ENCODE measurements around the gene AP2A2. TPM values are rescaled to one million over a fixed set of nuclear protein-coding genes. Genes with fewer than 3 reads are reported as not detected.

The AP2A2 gene
- total RNA-seq, 1 donor from 2014 or later, result 89.1 TPM

DNA sequence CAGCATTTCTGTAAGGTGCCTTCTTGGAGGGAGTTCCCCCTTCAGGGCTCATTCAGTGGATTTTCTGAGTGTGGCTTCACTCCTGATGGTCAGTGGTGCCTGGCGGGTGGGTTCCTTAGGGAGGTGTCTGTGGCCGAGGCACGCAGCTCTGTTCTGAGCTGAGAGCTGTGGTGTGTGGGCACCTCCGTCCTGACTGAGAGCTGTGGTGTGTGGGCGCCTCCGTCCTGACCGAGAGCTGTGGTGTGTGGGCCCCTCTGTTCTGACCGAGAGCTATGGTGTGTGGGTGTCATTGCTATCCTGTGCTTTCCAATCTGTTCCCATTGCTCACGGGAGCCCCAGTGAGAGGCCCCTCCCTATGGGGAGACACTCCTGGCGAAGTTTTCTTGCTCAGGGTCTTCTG is 71.0 kb downstream of the AP2A2 start:
- Mint-ChIP-seq H3K9me3 (no peaks in the 10 kb centered on the region), H3K36me3 (peaks cover 18% of the 10 kb centered on the region), H3K4me3 (no peak overlapping the region), H3K27me3 (ENCODE audit: low read depth) (no peaks in the 10 kb centered on the region), H3K27ac (peak overlapping the region; percentile 99), H3K4me1 (peaks cover 32% of the 10 kb centered on the region)
- TF ChIP-seq, protein P1, sequence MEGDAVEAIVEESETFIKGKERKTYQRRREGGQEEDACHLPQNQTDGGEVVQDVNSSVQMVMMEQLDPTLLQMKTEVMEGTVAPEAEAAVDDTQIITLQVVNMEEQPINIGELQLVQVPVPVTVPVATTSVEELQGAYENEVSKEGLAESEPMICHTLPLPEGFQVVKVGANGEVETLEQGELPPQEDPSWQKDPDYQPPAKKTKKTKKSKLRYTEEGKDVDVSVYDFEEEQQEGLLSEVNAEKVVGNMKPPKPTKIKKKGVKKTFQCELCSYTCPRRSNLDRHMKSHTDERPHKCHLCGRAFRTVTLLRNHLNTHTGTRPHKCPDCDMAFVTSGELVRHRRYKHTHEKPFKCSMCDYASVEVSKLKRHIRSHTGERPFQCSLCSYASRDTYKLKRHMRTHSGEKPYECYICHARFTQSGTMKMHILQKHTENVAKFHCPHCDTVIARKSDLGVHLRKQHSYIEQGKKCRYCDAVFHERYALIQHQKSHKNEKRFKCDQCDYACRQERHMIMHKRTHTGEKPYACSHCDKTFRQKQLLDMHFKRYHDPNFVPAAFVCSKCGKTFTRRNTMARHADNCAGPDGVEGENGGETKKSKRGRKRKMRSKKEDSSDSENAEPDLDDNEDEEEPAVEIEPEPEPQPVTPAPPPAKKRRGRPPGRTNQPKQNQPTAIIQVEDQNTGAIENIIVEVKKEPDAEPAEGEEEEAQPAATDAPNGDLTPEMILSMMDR (IDR thresholded peaks at IDR 0.05; ENCODE audit: unreplicated experiment), result no peak
- no peak for DNase-seq (ENCODE audit: low spot score in 2 of 2, unreplicated experiment in 2 of 2)

DNA sequence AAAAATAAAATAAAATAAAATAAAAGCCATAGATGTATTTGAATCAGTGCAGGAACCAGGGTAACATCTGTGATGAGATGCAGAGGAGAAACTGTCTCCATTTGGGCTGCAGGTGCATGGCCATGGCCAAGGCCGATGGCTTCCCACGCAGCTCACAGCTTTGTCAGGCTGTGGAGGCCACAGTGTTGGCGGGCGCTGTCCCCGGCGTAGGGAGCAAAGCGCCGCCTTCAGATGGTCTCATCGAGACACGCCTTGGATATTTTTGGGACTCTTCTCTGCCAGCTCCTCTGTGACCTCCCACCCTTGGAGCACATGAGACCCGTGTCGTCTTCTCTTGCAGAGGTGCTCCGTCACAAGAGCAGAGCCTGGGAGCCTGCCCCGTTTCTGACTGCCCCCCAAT is 72.2 kb downstream of the AP2A2 start:
- H3K9me3 Mint-ChIP-seq, result no peaks in the 10 kb centered on the region
- peaks cover 26% of the 10 kb centered on the region for H3K36me3 Mint-ChIP-seq
- H3K27me3 Mint-ChIP-seq (ENCODE audit: low read depth), result no peaks in the 10 kb centered on the region
- peaks cover 32% of the 10 kb centered on the region for H3K4me1 Mint-ChIP-seq
- no peak overlapping the region for H3K27ac Mint-ChIP-seq
- no peak for DNase-seq (ENCODE audit: low spot score in 2 of 2, unreplicated experiment in 2 of 2)
- H3K4me3 Mint-ChIP-seq, result no peak overlapping the region
- TF ChIP-seq, protein P1 (IDR thresholded peaks at IDR 0.05; ENCODE audit: unreplicated experiment), result no peak

DNA sequence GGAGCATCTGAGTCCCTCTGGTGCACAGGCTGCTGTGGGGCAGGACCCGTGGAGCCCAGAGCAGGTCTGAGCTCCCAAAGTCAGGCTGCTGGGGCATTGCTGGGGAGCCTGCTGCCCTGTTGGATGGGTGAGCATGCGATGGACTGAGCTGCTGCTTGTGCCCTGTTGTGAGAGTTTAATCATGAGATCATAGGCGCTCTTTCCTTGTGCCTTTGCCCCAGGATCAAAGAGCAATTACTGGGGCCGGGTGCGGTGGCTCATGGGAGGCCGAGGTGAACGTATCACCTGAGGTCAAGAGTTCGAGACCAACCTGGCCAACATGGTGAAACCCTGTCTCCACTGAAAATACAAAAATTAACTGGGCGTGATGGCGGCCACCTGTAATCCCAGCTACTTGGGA is 73.3 kb downstream of the AP2A2 start:
- no peaks in the 10 kb centered on the region for H3K27me3 Mint-ChIP-seq (ENCODE audit: low read depth)
- no peak overlapping the region for H3K4me3 Mint-ChIP-seq
- H3K4me1 Mint-ChIP-seq, result peaks cover 32% of the 10 kb centered on the region
- peaks cover 30% of the 10 kb centered on the region for H3K36me3 Mint-ChIP-seq
- TF ChIP-seq, protein P1 (IDR thresholded peaks at IDR 0.05; ENCODE audit: unreplicated experiment), result no peak
- no peak for DNase-seq (ENCODE audit: low spot score in 2 of 2, unreplicated experiment in 2 of 2)
- no peaks in the 10 kb centered on the region for H3K9me3 Mint-ChIP-seq
- H3K27ac Mint-ChIP-seq, result no peak overlapping the region

DNA sequence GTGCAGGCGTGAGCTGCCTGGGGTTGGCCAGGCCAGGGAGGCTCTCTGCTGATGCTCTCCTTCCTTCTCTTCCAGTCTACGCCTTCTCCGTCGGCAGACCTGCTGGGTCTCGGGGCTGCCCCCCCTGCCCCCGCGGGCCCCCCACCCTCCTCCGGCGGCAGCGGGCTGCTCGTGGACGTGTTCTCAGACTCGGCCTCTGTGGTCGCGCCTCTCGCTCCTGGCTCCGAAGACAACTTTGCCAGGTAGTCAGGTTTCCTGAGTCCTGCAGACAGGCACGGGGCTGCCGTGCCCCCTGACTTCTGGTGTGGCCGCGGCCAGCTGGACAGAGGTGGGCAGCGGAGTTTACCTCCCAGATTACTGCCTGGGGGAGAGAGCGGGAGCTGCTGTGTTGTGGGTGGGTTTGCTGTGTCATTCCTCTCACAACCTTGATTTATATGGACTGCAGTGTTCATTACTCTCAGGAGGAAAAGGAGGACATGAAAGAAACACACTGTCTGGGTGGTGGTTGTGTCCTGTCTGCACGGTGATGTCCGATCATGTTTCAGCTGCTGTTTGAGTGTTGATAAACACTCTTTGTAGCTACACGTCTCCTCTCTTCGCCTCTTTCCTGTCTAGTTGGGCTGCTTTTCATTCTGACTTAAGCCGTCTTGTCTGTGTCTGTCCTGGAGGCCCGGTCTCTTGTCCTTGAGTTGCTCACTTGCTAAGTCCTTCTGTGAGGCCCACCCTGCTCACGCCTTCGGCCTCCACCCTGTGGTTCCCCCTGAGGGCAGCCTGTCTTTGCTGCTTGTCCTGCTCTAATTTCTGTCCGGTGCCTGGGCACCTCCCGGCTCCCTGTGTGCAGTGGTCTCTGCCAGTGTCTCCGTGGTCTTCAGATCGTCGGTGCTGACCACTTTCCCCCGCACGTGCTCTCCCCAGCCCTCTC is 74.9 kb downstream of the AP2A2 start:
- peak overlapping the region; percentile 20 for H3K27ac Mint-ChIP-seq
- H3K4me3 Mint-ChIP-seq, result no peak overlapping the region
- H3K27me3 Mint-ChIP-seq (ENCODE audit: low read depth), result no peaks in the 10 kb centered on the region
- H3K9me3 Mint-ChIP-seq, result no peaks in the 10 kb centered on the region
- peaks cover 29% of the 10 kb centered on the region for H3K4me1 Mint-ChIP-seq
- DNase-seq (ENCODE audit: low spot score in 2 of 2, unreplicated experiment in 2 of 2), result no peak
- TF ChIP-seq, protein P1 (IDR thresholded peaks at IDR 0.05; ENCODE audit: unreplicated experiment), result no peak
- H3K36me3 Mint-ChIP-seq, result peaks cover 26% of the 10 kb centered on the region

DNA sequence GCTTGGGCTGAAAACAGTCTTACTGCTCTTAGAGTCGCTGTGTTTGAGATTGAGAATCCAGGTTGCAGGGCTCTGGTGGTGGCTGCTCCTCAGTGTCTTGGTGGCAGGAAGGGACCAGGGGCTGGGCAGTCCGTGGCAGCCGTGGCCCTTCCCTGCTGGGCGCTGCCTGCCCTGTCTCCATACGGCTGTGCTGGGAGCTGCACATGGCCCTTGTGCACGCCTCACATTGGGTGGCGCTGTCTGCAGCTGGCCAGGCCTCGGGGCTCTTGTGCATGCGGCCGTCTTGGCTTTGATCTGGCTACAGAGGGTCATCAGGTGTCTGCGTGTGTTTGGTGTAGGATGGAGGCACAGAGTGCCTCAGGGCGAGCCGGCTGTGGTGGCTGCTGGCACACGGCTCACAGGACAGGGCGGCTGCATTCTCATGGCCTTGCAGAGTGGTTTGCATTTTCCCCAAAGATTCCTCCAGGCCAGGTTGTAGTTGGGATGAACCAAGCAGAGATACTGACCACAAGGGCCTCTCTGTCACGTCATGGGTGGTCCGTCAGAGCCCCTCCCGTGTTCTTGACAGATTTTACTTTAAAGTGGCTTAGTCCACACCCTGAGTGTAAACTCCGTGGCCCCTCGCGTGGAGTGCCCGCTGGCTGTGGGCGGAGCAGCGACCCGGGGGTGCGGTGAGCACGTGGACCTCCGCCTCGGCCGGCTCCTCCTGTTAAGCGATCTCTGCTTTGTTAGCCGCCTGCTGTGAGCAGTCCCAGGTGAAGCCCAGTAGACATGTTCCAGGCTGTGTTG is 76.1 kb downstream of the AP2A2 start:
- H3K36me3 Mint-ChIP-seq, result peaks cover 24% of the 10 kb centered on the region
- no peak for DNase-seq (ENCODE audit: low spot score in 2 of 2, unreplicated experiment in 2 of 2)
- peak overlapping the region; percentile 1 for H3K27ac Mint-ChIP-seq
- H3K9me3 Mint-ChIP-seq, result no peaks in the 10 kb centered on the region
- no peak overlapping the region for H3K4me3 Mint-ChIP-seq
- no peaks in the 10 kb centered on the region for H3K27me3 Mint-ChIP-seq (ENCODE audit: low read depth)
- H3K4me1 Mint-ChIP-seq, result peaks cover 17% of the 10 kb centered on the region
- TF ChIP-seq, protein P1 (IDR thresholded peaks at IDR 0.05; ENCODE audit: unreplicated experiment), result no peak
